GM23248 (cell line): ENCODE measurements around the gene KIF4A. TPM values are rescaled to one million over a fixed set of nuclear protein-coding genes. Genes with fewer than 3 reads are reported as not detected.
A peak's percentile ranks its signal among the peaks of the same experiment; 100 is the strongest.
"Not testable (repeated sequence)": the region's sequence is repeated elsewhere in the genome, so short reads cannot be mapped to it uniquely, and the experiment has no call there.

Experiments used
- DNase-seq: peaks from one replicate; pipeline ENCODE4 v3.0.0-alpha.2; 2015
- H2AFZ ChIP-seq: fragments of 200-600 bp; sonication (generic); 2 replicates; pipeline ENCODE4 v1.6.1; 2016; ENCODE audit warnings: antibody characterized with exemption
- H3F3A ChIP-seq: fragments of 200-600 bp; sonication (generic); 2 replicates; pipeline ENCODE4 v1.6.1; 2016; ENCODE audit warnings: mild to moderate bottlenecking, antibody characterized with exemption, mixed run types; ENCODE audit not compliant: insufficient read depth
- H3K27ac ChIP-seq: fragments of 200-600 bp; sonication (generic); 2 replicates; pipeline ENCODE4 v1.5.1; 2016; ENCODE audit warnings: mild to moderate bottlenecking
- H3K27me3 ChIP-seq: fragments of 200-600 bp; sonication (generic); replicated peaks from 2 replicates; pipeline ENCODE4 v1.6.1; 2016; ENCODE audit warnings: mild to moderate bottlenecking; ENCODE audit not compliant: insufficient read depth
- H3K36me3 ChIP-seq: fragments of 200-600 bp; sonication (generic); 2 replicates; pipeline ENCODE4 v1.6.1; 2016; ENCODE audit warnings: low read depth, mild to moderate bottlenecking
- H3K4me1 ChIP-seq: fragments of 200-600 bp; sonication (generic); 2 replicates; pipeline ENCODE4 v1.6.1; 2016; ENCODE audit warnings: mild to moderate bottlenecking; ENCODE audit not compliant: insufficient read depth
- H3K4me2 ChIP-seq: fragments of 200-600 bp; sonication (generic); one replicate; pipeline ENCODE4 v1.6.1; 2016; ENCODE audit warnings: mild to moderate bottlenecking; ENCODE audit not compliant: unreplicated experiment
- H3K4me3 ChIP-seq: fragments of 200-600 bp; sonication (generic); 2 replicates; pipeline ENCODE4 v1.5.1; 2016; ENCODE audit warnings: mild to moderate bottlenecking
- H3K79me2 ChIP-seq: fragments of 200-600 bp; sonication (generic); 2 replicates; pipeline ENCODE4 v1.6.1; 2016; ENCODE audit warnings: mild to moderate bottlenecking; ENCODE audit not compliant: insufficient read depth
- H3K9ac ChIP-seq: fragments of 200-600 bp; sonication (generic); 2 replicates; pipeline ENCODE4 v1.6.1; 2016; ENCODE audit warnings: mild to moderate bottlenecking
- H3K9me2 ChIP-seq: fragments of 200-600 bp; sonication (generic); 2 replicates; pipeline ENCODE4 v1.6.1; 2016; ENCODE audit warnings: mixed run types, mild to moderate bottlenecking, moderate library complexity; ENCODE audit not compliant: insufficient read depth
- H3K9me3 ChIP-seq: fragments of 200-600 bp; sonication (generic); one replicate; pipeline ENCODE4 v1.6.1; 2017; ENCODE audit warnings: low read depth
- H4K20me1 ChIP-seq: fragments of 200-600 bp; sonication (generic); 2 replicates; pipeline ENCODE4 v1.6.0; 2016; ENCODE audit not compliant: insufficient read depth
- EZH2 ChIP-seq: fragments of 200-600 bp; sonication (generic); IDR thresholded peaks from 2 replicates; pipeline ENCODE4 v1.6.1; 2018; ENCODE audit warnings: antibody characterized with exemption, mild to moderate bottlenecking; ENCODE audit not compliant: insufficient read depth, poor library complexity, severe bottlenecking
- EZH2phosphoT487 ChIP-seq: fragments of 200-600 bp; sonication (generic); IDR thresholded peaks from 2 replicates; pipeline ENCODE4 v1.6.1; 2018; ENCODE audit warnings: antibody characterized with exemption, moderate library complexity, mild to moderate bottlenecking, low read depth; ENCODE audit not compliant: insufficient read depth
- WGBS, 2 experiments: methylation state at CpG; one replicate each; pipeline ENCODE4 v1.1.6; 2015 to 2017; ENCODE audit warnings: low lambda C conversion rate in 2 of 2, low coverage in 1 of 2; ENCODE audit errors: missing lambda C conversion rate in 2 of 2; 5-methylcytosine and 5-hydroxymethylcytosine counted together
- in situ Hi-C: fragments of 300-500 bp; cut with MboI; formaldehyde crosslinking; loops from 2 replicates; pipeline ENCODE4 v1.15.0; 2020
- polyA plus RNA-seq: library from polyadenylated mRNA; unstranded; fragments of >200 nt; fragmentation: Nextera tagmentation; extraction: Ambion mirVana; gene quantifications from 2 replicates; pipeline ENCODE4 v1.2.1, GENCODE V29; 2016
- total RNA-seq: library from RNA; depleted of rRNA; stranded (reverse); fragments of >200 nt; shearing (Covaris generic); gene quantifications from 2 replicates; pipeline ENCODE4 v1.2.3, GENCODE V29; 2014

Gene KIF4A
- total and polyA plus RNA-seq, 2 experiments from 2014 or later: 5.6 to 7.6 TPM

- WGBS, 2 experiments: 13 to 60% methylated on average over 2 to 7 of the region's 7 CpGs
- DNase-seq: peak; percentile 61
- Histone ChIP-seq H3K9ac (no peak overlapping the region), H3K27ac (no peak overlapping the region), H3K36me3 (no peaks in the 10 kb centered on the region), H4K20me1 (no peaks in the 10 kb centered on the region), H3K4me3 (no peak overlapping the region), H3F3A (no peaks in the 10 kb centered on the region), H3K79me2 (no peaks in the 10 kb centered on the region), H3K4me1 (no peaks in the 10 kb centered on the region), H3K27me3 (no peaks in the 10 kb centered on the region), H3K9me3 (no peaks in the 10 kb centered on the region), H2AFZ (no peak overlapping the region), H3K9me2 (no peaks in the 10 kb centered on the region), H3K4me2 (no peak overlapping the region)
- in situ Hi-C loops: no loop called here
- no peak for TF ChIP-seq EZH2phosphoT487
Measured at GRCh38 chrX:70262952-70263567, 26.8 kb upstream of the KIF4A start.

- no peaks in the 10 kb centered on the region for H3K79me2 ChIP-seq
- no peak overlapping the region for H3K9ac ChIP-seq
- H3K27me3 ChIP-seq: no peaks in the 10 kb centered on the region
- H3K4me2 ChIP-seq: no peak overlapping the region
- in situ Hi-C loops: no loop called here
- WGBS, 2 experiments: 45 to 46% methylated on average over 3 of the region's 3 CpGs
- H3K9me2 ChIP-seq: no peaks in the 10 kb centered on the region
- no peaks in the 10 kb centered on the region for H3K4me1 ChIP-seq
- no peak overlapping the region for H2AFZ ChIP-seq
- TF ChIP-seq EZH2phosphoT487: no peak
- no peak for TF ChIP-seq EZH2
- H4K20me1 ChIP-seq: no peaks in the 10 kb centered on the region
- no peak for DNase-seq
- H3K36me3 ChIP-seq: no peaks in the 10 kb centered on the region
- H3K4me3 ChIP-seq: no peak overlapping the region
- H3K27ac ChIP-seq: no peak overlapping the region
- no peaks in the 10 kb centered on the region for H3F3A ChIP-seq
- no peaks in the 10 kb centered on the region for H3K9me3 ChIP-seq
Measured at GRCh38 chrX:70264784-70265183, 25.1 kb upstream of the KIF4A start.

GRCh38 chrX:70268034-70268433 lies 21.9 kb upstream of the KIF4A start, which contains the start of gene ARR3:
ARR3 (plus strand) TSS chrX:70268334; CDS start chrX:70269386, 1,052 bp downstream.
- no peaks in the 10 kb centered on the region for H3F3A ChIP-seq
- DNase-seq: no peak
- no peaks in the 10 kb centered on the region for H3K9me2 ChIP-seq
- H3K79me2 ChIP-seq: no peaks in the 10 kb centered on the region
- no peaks in the 10 kb centered on the region for H3K4me1 ChIP-seq
- no peak within 1 kb of the TSS for H3K4me2 ChIP-seq
- in situ Hi-C loops: no loop called here
- no peak within 1 kb of the TSS for H2AFZ ChIP-seq
- no peak within 1 kb of the TSS for H3K9ac ChIP-seq
- H3K9me3 ChIP-seq: no peaks in the 10 kb centered on the region
- no peaks in the 10 kb centered on the region for H3K36me3 ChIP-seq
- H3K4me3 ChIP-seq: no peak within 1 kb of the TSS
- TF ChIP-seq EZH2phosphoT487 (no peak), EZH2 (no peak)
- no peak within 1 kb of the TSS for H3K27ac ChIP-seq
- H3K27me3 ChIP-seq: no peaks in the 10 kb centered on the region
- no peaks in the 10 kb centered on the region for H4K20me1 ChIP-seq

GRCh38 chrX:70274029-70274428 lies 15.9 kb upstream of the KIF4A start:
- H3K27me3 ChIP-seq, H3K9me2 ChIP-seq, H3K9ac ChIP-seq, H3K79me2 ChIP-seq, in situ Hi-C loops, H3K4me3 ChIP-seq, H3K27ac ChIP-seq, H3K36me3 ChIP-seq, H4K20me1 ChIP-seq, H3K4me1 ChIP-seq, DNase-seq, H3K4me2 ChIP-seq, H2AFZ ChIP-seq, H3K9me3 ChIP-seq, H3F3A ChIP-seq: not testable (repeated sequence)
- WGBS, 2 experiments: 81 to 90% methylated on average over 7 of the region's 7 CpGs

- Histone ChIP-seq H2AFZ (no peak overlapping the region), H3K4me2 (no peak overlapping the region), H3K27me3 (no peaks in the 10 kb centered on the region), H4K20me1 (no peaks in the 10 kb centered on the region), H3K9ac (no peak overlapping the region), H3K27ac (no peak overlapping the region), H3K36me3 (no peaks in the 10 kb centered on the region), H3K79me2 (no peaks in the 10 kb centered on the region), H3K4me3 (no peak overlapping the region), H3K9me3 (no peaks in the 10 kb centered on the region), H3F3A (no peaks in the 10 kb centered on the region), H3K9me2 (no peaks in the 10 kb centered on the region), H3K4me1 (no peaks in the 10 kb centered on the region)
- no peak for DNase-seq
- WGBS, 2 experiments: 88 to 99% methylated on average over 3 of the region's 3 CpGs
- TF ChIP-seq EZH2phosphoT487 (no peak), EZH2 (no peak)
- in situ Hi-C loops: no loop called here
Measured at GRCh38 chrX:70279081-70279480, 10.8 kb upstream of the KIF4A start.
